Aorta (tissue), 5 donors: Measurements from ENCODE around the gene FNIP2. TPM values are rescaled to one million over a fixed set of nuclear protein-coding genes. Genes with fewer than 3 reads are reported as not detected.

Experiments
- ATAC-seq: fragments of 200-7000 bp; cut with Tn5 transposase; one replicate; pipeline ENCODE4 v1.9.1; 2022; ENCODE audit warnings: moderate library complexity; ENCODE audit not compliant: low FRiP score
- DNase-seq, 2 donors: peaks; one replicate each; pipeline ENCODE4 v3.0.0-alpha.2; 2020
- H3K27ac ChIP-seq, 2 donors: one replicate each; pipeline ENCODE4 v1.5.1; 2013; ENCODE audit warnings: low read length in 2 of 2, mild to moderate bottlenecking in 2 of 2, moderate library complexity in 2 of 2, control low read depth in 1 of 2, inconsistent platforms in 1 of 2, low read depth in 1 of 2
- H3K27me3 ChIP-seq, 2 donors: one replicate each; pipeline ENCODE4 v1.6.1; 2013; ENCODE audit warnings: control low read depth in 1 of 2, low read length in 1 of 2, mild to moderate bottlenecking in 1 of 2, moderate library complexity in 1 of 2; ENCODE audit not compliant: insufficient read depth in 2 of 2, control insufficient read depth in 1 of 2
- H3K36me3 ChIP-seq, 2 donors: one replicate each; pipeline ENCODE4 v1.6.1; 2013; ENCODE audit warnings: control low read depth in 1 of 2, low read length in 1 of 2, mild to moderate bottlenecking in 1 of 2; ENCODE audit not compliant: insufficient read depth in 2 of 2, control insufficient read depth in 1 of 2
- H3K4me1 ChIP-seq, 2 donors: one replicate each; pipeline ENCODE4 v1.6.1; 2013; ENCODE audit warnings: low read length in 2 of 2, control low read depth in 1 of 2, mild to moderate bottlenecking in 1 of 2, moderate library complexity in 1 of 2; ENCODE audit not compliant: insufficient read depth in 2 of 2, control insufficient read depth in 1 of 2
- H3K4me3 ChIP-seq, 2 donors: one replicate each; pipeline ENCODE4 v1.5.1; 2013; ENCODE audit warnings: low read length in 2 of 2, control low read depth in 1 of 2, mild to moderate bottlenecking in 1 of 2
- H3K9me3 ChIP-seq: one replicate; pipeline ENCODE4 v1.6.1; 2013; ENCODE audit warnings: mild to moderate bottlenecking, low read length; ENCODE audit not compliant: control insufficient read depth
- WGBS, 2 donors: extraction: QIAGEN DNeasy Blood & Tissue Kit; methylation state at CpG; one replicate each; pipeline ENCODE4 v1.1.7; 2013; 5-methylcytosine and 5-hydroxymethylcytosine counted together
- intact Hi-C, 2 donors: fragments of 100-400 bp; cut with DNase I; formaldehyde crosslinking; loops; one replicate each; pipeline versions ENCODE4 v1.14.2 to v1.15.0; 2022
- polyA plus RNA-seq, 2 donors: library from polyadenylated mRNA; stranded (reverse); fragments of 200-250 nt; gene quantifications; one replicate each; pipeline ENCODE4 v1.2.3, GENCODE V29; 2013
- total RNA-seq, 2 donors: library from RNA; stranded (reverse); fragmentation: NEBNext Ultra II Directional; extraction: Animal tissue kit (Norgen Biotek cat#: 25700); gene quantifications; one replicate each; pipeline ENCODE4 v1.2.1, GENCODE V29; 2021
- donor health status: healthy with polysubstance abuse.
- donor health status: Bipolar disorder and iron deficiency.
- donor health status: DM: no; HTN: no; CAD: no.
- donor health status: DM: no; HTN: no; CAD: no.
- donor health status: DM: yes; HTN: yes; CAD: no.

FNIP2 gene
- total and polyA plus RNA-seq, 4 donors = 17.3 to 97.8 (median 44.2) TPM

GRCh38 chr4:158818560-158819140 is 49.8 kb downstream of the FNIP2 start:
- no peak for ATAC-seq
- H3K27me3 ChIP-seq = no peaks in the 10 kb centered on the region
- no peak overlapping the region for H3K27ac ChIP-seq
- DNase-seq = no peak
- no peak overlapping the region for H3K4me3 ChIP-seq
- intact Hi-C loops = no loop called here
- no peaks in the 10 kb centered on the region for H3K9me3 ChIP-seq
- peaks cover 9 to 12% of the 10 kb centered on the region in 2 donors for H3K4me1 ChIP-seq
- H3K36me3 ChIP-seq = no peaks in the 10 kb centered on the region
- 17 to 35% methylated on average over 2 of the region's 2 CpGs for WGBS, 2 donors

- WGBS, 2 donors = 3 to 8% methylated on average over 2 of the region's 2 CpGs
- Histone ChIP-seq H3K4me1 (peaks cover 9 to 12% of the 10 kb centered on the region in 2 donors), H3K27me3 (no peaks in the 10 kb centered on the region), H3K4me3 (no peak overlapping the region), H3K36me3 (no peaks in the 10 kb centered on the region), H3K9me3 (no peaks in the 10 kb centered on the region), H3K27ac (peak overlapping the region; percentile 33 to 77)
- ATAC-seq (no peak), DNase-seq (no peak)
- intact Hi-C loops = loop anchor here (5.0 kb wide), 1 partner anchor 53 kb away; the partner anchor contains the start of gene FNIP2 (in 2 of the 2)
Measured at GRCh38 chr4:158819942-158820786, 51.3 kb downstream of the FNIP2 start.

GRCh38 chr4:158821228-158821971 is 52.6 kb downstream of the FNIP2 start:
- intact Hi-C loops = loop anchor here (5.0 kb wide), 1 partner anchor 54 kb away; the partner anchor contains the start of gene FNIP2 (in 2 of the 2)
- Histone ChIP-seq H3K4me1 (peaks cover 9 to 22% of the 10 kb centered on the region in 2 donors), H3K36me3 (no peaks in the 10 kb centered on the region), H3K27me3 (no peaks in the 10 kb centered on the region), H3K27ac (peak overlapping the region; percentile 33 to 79), H3K9me3 (no peaks in the 10 kb centered on the region), H3K4me3 (no peak overlapping the region)
- ATAC-seq (no peak), DNase-seq (peak in 1 of 2 donors; percentile 55)
- WGBS, 2 donors = 47 to 52% methylated on average over 4 of the region's 4 CpGs

- H3K4me3 ChIP-seq = no peak overlapping the region
- H3K36me3 ChIP-seq = no peaks in the 10 kb centered on the region
- WGBS, 2 donors = 78 to 81% methylated on average over 7 of the region's 7 CpGs
- peak overlapping the region; percentile 7 to 67 for H3K27ac ChIP-seq
- no peaks in the 10 kb centered on the region for H3K27me3 ChIP-seq
- peaks cover 9 to 27% of the 10 kb centered on the region in 2 donors for H3K4me1 ChIP-seq
- intact Hi-C loops = loop anchor here (5.0 kb wide), 1 partner anchor 55 kb away; the partner anchor contains the start of gene FNIP2 (in 2 of the 2)
- ATAC-seq (no peak), DNase-seq (no peak)
- H3K9me3 ChIP-seq = no peaks in the 10 kb centered on the region
Measured at GRCh38 chr4:158822348-158822747, 53.5 kb downstream of the FNIP2 start.

GRCh38 chr4:158823461-158823873 is 54.6 kb downstream of the FNIP2 start:
- 32 to 38% methylated on average over 3 of the region's 3 CpGs for WGBS, 2 donors
- Histone ChIP-seq H3K27ac (peak overlapping the region in 1 of 2 donors; percentile 64), H3K9me3 (no peaks in the 10 kb centered on the region), H3K27me3 (no peaks in the 10 kb centered on the region), H3K4me1 (peaks cover 11 to 26% of the 10 kb centered on the region in 2 donors), H3K36me3 (no peaks in the 10 kb centered on the region), H3K4me3 (no peak overlapping the region)
- intact Hi-C loops = loop anchor here (5.0 kb wide), 1 partner anchor 56 kb away; the partner anchor contains the start of gene FNIP2 (in 2 of the 2)
- DNase-seq (peak in 1 of 2 donors; percentile 66), ATAC-seq (peak; percentile 3)

GRCh38 chr4:158824425-158825274 is 55.8 kb downstream of the FNIP2 start:
- no peaks in the 10 kb centered on the region for H3K27me3 ChIP-seq
- H3K4me3 ChIP-seq = no peak overlapping the region
- ATAC-seq (peak; percentile 53), DNase-seq (no peak)
- H3K27ac ChIP-seq = peak overlapping the region; percentile 76 to 92
- peaks cover 2 to 5% of the 10 kb centered on the region in 2 donors for H3K36me3 ChIP-seq
- H3K9me3 ChIP-seq = no peaks in the 10 kb centered on the region
- WGBS, 2 donors = 9 to 10% methylated on average over 7 of the region's 7 CpGs
- H3K4me1 ChIP-seq = peaks cover 11 to 23% of the 10 kb centered on the region in 2 donors
- intact Hi-C loops = loop anchor here (5.0 kb wide), 1 partner anchor 57 kb away; the partner anchor contains the start of gene FNIP2 (in 2 of the 2)

- ATAC-seq (no peak), DNase-seq (no peak)
- peaks cover 2 to 5% of the 10 kb centered on the region in 2 donors for H3K36me3 ChIP-seq
- no peaks in the 10 kb centered on the region for H3K27me3 ChIP-seq
- H3K9me3 ChIP-seq = no peaks in the 10 kb centered on the region
- peak overlapping the region; percentile 42 to 76 for H3K27ac ChIP-seq
- H3K4me3 ChIP-seq = no peak overlapping the region
- 46 to 48% methylated on average over 4 of the region's 4 CpGs for WGBS, 2 donors
- intact Hi-C loops = no loop called here
- H3K4me1 ChIP-seq = peaks cover 10 to 20% of the 10 kb centered on the region in 2 donors
Measured at GRCh38 chr4:158825433-158826036, 56.7 kb downstream of the FNIP2 start.
